ENCODE measurements around the gene MESD.

- TF ChIP-seq POLR2AphosphoS5 (IDR thresholded peaks at IDR 0.05) (no peak), POLR2A (IDR thresholded peaks at IDR 0.05) (no peak)
- TF ChIP-seq, protein P1, sequence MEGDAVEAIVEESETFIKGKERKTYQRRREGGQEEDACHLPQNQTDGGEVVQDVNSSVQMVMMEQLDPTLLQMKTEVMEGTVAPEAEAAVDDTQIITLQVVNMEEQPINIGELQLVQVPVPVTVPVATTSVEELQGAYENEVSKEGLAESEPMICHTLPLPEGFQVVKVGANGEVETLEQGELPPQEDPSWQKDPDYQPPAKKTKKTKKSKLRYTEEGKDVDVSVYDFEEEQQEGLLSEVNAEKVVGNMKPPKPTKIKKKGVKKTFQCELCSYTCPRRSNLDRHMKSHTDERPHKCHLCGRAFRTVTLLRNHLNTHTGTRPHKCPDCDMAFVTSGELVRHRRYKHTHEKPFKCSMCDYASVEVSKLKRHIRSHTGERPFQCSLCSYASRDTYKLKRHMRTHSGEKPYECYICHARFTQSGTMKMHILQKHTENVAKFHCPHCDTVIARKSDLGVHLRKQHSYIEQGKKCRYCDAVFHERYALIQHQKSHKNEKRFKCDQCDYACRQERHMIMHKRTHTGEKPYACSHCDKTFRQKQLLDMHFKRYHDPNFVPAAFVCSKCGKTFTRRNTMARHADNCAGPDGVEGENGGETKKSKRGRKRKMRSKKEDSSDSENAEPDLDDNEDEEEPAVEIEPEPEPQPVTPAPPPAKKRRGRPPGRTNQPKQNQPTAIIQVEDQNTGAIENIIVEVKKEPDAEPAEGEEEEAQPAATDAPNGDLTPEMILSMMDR (IDR thresholded peaks at IDR 0.05) = no peak
These were observed 23.0 kb upstream of the MESD start for GRCh38 chr15:81012588-81012987.
